Measurements from ENCODE around the gene DDN.

DDN gene

DNA sequence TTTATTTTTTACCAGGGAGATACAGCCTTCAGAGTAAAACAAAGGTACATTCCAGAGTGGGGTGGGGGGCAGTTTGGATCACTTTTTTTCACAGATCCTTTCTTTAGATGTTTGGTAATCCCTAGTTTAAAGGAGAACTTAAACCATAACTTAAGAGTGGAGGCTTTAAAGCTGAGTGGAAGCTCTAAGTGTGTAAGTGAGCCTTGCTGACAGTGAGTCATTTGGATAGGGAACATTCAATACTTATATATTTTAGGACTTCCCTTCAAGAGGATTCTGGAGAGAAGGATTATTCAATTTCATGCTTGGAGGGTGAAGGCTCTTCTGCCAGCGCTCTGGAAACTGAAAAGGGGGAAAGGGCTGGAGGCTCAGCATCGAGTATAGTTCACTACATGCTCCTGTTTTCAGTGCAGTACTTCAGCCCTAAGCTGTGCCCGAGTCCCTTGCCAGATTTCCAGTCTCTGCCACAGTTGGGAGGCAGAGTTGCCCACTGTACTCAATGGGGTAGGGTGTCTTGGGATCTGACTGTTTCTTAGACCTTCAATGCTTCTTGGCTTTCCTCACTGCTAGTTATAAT is 11.0 kb upstream of the DDN start:
- DNase-seq: no peak

DNA sequence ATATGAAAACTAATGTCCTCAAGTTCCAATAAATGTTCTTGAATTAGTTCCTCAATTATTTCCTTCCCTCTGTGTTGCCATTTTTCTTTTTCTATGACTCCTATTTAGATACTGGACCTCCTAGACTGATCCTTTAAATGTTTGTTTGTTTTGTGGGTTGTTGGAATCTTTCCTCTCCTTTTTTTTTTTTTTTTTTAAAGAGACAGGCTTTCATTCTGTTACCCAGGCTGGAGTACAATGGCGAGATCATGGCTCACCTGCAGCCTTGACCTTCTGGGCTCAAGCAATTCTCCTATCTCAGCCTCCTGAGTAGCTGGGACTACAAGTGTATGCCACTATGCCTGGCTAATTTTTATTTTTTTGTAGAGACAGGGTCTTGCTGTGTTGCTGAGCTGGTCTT is 9.8 kb upstream of the DDN start:
- DNase-seq: no peak

DNA sequence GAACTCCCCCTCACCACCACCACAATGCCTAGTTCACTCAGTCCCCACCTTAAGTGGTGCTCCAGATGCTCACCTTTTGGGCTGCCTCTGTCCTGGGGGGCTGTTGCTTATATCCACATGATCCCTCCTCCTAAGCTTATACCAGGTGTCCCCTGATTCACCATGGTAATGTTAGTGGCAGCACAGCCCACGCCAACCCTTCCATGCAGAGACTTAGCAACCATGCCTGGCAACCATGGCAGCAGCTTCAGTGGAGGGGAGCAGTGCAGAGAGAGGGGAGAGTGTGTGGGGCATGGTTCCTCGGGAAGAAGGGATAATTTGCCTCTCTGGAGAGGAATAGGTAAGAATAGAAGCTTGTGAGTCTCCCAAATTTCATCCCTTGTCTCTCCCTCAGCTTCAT is 1.2 kb upstream of the DDN start:
- DNase-seq: no peak

DNA sequence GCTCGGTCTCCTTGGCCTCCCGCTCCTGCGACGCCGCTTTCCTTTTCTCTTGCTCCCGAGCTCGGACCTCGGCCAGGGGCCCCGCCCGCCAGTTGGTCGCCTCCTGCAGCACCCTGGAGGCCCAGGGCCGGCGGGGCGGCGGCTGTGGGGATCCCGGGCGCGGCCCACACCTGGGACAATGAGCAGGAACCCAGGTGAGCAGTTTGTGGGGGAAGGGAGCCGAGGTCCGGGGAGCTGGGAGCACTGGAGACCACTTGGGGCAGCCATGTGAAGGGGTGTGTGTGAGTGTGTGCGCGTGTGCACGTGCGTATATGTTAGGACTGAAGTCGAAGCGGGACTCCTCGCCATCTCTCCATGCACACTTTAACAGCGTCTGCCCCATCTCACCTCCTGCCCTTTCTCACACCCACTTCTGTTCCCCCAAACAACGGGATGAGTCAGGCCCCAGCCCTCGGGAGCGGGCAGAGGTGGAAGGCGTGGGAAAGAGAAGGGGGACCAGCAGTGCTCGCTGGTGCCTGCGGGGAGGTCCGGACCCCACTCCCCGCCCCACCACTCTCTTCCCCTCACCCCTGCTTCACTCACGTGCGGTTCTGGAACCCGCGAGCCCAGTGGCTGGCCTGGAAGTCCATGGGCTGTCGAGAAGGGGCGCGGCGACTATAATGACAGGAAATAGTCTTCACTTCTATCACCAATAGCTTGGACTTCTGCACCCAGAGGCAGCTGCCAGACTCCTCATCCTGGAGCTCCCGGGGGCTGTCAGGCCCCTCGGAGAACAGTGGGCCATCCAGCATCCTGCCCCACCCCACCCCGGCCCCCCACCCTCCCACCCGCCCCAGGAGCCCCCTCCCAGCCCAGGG is 450 bp downstream of the DDN start:
- DNase-seq: no peak

DNA sequence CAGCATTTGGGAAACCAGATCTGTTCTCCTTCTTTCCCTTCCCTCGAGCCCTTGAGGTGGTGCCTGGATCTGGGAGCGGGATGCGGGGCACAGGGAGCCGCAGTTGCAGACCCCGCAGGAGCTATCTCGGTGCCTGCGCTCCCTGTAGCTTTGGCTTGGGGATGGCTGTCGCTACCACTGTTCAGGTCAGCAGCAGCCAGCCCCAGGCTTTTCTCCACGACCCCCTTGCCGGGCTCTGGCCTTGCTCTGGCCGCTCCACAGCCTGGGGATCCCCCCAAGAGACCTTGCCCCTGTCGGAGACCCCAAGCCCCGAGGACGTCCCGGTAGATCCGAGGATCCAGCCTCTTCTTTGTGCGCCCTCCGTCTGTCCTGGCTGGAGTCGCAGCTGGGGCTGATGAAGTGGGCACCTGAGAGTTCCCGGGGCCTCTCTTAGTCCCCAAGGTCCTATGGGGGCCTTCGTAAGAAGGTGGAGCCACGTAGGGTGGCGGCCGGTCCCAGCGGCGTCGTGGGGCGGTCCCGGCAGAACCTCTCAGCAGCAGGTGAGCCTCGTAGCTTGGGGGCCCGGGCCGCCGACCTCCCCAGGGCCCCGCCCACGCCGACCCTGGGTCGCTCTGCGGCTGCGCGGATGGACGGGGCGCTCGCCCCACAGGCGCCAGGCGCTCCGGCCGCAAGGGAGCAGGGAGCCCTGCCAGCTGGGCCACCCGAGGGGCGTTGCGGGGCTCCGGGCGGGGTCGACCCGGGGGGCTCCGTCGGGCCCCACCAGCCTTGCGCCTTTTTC is 1.3 kb downstream of the DDN start:
- DNase-seq: no peak

DNA sequence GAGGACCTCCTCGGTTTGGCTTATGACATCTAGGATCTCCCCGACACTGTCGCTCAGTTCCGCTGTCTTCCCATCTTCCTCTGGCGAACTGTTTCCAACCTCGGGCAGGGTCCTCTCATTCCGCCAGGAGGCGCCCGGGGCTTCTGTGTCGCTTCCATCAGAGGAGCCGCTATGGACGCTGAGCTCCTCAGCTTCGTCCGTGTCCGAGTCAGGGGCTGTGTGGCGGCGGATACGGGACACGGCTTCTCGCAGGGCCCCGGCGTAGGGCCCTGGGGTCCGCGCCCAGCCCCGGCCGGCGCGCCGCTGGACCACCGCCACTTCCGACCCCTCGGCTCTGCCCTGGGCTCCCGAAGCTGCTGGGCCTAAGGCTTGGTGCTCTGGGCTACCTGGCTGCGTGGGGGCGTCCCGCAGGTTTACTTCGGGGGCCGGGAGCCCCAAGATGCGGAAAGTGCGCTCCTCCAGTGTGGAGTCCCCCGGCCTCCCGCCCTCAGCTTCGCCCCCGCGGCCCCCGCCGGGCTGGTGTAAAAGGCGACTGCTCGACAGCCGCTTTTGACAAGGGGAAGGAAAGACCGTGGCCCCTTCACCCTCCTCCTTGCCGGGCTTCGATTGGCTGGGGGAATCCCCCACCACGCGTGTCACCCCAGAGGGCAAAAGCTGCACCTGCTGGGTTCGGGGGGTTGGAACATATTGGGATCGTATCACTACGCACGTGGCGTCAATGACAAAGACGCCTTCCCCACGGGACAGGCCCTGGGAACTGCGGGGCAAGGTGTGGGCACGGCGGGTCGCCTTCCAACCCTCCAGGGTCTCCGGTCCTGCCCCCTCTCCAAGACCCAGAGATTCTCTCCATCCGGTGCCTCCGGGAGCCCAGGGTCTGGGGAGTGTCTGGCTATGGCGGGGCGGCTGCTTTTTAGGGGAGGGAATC is 2.1 kb downstream of the DDN start:
- peak; percentile 51 to 57 for DNase-seq

DNA sequence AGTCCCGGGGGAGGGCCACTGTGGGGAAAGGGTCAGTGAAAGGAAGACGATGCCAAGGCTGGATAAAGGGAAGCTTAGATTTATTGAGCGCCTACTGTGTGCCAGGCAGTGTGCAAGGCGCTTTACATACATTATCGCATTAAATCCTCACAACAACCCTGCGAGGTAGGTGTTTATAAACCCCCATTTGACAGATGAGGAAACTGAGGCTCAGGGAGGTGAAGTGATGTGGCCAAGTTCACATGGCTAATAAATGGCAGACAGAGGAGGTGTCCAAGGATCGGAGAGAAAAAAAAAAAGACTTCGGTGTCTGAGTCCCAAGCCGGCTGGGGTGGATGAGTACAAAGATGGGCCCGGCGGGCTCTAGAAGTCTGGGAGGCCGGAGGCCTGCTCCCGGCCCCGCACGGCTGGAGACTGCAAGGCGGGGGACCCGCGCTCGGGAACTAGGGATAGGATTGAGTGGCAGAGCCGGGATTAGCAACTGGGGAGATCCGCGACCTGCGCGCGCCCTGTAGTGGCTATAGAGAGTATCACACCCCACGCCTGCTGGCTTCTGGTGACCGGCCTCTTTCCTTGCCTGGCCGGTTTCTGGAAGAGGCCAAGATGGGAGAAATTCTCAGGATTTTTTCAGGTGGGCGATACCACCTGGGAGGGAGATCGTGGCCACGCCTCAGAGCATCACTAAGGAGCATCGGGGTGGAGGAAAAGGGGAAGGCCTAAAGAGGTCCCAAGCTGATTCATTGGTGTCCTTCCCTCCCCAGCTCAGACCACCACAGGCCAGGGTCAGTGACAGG is 3.9 kb downstream of the DDN start:
- peak in 1 of 2 donors; percentile 21 for DNase-seq

DNA sequence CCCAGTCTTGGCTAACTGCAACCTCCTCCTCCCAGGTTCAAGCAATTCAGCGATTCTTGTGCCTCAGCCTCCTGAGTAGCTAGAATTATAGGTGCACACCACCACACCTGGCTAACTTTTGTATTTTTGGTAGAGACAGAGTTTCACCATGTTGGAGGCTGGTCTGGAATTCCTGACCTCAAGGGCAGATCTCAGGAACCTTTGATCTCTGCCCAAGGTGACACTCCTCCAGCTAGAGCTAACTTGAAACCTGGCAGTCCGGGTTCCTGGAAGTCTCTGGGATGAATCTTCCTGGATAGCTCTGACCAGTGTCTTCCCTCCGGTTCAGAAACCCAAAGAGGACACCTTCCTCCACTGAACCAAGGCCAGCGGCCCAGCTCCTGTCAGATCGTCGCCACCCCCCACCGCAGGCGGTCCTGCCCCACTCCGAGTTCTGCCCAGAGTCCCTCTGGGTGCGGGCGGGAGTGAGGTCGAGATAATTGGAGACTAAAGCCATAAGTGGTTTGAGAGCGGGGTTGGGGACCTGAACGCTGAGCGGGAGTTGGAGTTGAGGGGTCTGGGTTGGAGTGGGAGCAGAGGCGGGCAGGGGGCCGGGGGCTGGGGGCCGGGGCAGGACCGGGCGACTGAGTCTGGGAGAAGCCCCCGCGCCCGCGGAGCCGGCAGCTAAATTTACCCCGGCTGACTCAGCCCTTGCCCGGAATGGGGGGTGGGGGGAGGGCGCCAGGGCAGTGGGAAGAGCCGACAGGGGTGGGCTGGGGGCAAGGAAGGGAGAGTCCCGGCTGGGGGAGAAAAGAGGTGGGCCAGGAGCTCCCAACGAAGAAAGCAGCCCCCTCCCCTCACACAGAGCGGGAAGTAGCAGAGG is 4.7 kb downstream of the DDN start:
- no peak for DNase-seq

DNA sequence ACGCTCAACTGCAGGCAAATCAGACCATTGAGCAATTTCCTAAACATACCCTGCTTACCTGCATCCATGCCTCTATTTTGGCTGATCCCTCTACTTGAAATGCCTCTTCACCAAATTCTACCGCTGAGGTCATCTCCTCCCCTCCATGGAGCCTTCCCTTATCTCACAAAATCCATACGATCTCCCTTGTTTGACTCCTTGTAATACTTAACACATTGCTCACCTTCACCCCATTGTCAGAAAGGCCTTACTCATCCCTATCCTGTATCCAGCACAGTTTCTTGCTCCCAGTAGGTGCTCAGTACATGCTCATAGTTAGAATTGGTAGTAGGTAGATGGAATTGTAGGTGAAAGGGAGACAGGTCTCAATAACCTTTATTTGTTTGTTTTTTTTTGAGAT is 5.4 kb downstream of the DDN start:
- DNase-seq: no peak

DNA sequence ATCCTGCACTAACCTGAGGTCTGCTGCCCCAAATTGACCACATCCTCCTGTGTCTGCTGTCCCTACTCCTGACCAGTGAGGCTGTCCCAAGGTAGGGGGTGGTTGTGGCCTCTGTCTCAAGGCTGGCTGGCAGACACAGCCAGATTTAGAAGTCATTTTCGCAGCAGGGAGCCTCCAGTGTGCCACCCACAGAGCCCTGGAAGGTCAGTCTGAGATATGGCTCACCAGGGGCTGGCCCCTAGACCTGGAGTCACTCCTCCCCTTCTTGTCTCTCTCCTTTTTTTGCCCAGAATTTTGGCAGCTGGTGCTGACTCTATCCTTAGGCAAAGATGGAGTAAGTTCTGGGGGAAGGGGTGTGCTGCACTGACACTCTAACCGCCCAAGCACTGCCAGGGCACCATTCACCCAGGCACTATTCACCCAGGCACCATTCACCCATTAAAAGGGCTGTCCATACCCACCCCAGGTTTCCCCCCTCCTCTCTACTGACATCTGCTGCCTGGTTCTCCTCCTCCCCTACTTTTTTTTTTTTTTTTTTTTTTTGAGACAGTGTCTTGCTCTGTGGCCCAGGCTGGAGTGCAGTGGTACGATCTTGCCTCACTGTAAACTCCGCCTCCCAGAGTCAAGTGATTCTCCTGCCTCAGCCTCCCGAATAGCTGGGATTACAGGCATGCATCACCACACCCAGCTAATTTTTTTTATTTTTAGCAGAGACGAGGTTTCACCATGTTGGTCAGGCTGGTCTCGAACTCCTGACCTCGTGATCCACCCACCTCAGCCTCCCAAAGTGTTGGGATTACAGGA is 7.7 kb downstream of the DDN start:
- DNase-seq: no peak

DNA sequence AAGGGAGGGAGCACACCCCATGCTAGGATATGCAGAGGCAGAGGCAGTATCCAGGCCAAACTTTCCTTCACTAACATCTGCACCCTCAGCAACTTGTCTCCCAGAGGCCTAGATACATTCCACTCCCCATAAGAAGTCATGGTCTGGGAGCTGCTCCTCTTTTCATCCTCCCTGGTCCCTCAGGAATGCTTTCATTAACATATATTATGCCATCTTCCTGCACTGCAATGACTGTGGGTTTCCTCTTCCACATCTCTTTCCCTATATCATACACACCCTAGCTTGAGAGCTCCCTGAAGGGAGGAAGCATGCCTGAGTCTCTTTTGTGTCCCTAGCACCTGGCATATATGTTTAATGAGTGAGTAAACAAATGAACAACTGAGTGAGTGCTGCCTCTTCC is 8.6 kb downstream of the DDN start:
- DNase-seq: no peak

DNA sequence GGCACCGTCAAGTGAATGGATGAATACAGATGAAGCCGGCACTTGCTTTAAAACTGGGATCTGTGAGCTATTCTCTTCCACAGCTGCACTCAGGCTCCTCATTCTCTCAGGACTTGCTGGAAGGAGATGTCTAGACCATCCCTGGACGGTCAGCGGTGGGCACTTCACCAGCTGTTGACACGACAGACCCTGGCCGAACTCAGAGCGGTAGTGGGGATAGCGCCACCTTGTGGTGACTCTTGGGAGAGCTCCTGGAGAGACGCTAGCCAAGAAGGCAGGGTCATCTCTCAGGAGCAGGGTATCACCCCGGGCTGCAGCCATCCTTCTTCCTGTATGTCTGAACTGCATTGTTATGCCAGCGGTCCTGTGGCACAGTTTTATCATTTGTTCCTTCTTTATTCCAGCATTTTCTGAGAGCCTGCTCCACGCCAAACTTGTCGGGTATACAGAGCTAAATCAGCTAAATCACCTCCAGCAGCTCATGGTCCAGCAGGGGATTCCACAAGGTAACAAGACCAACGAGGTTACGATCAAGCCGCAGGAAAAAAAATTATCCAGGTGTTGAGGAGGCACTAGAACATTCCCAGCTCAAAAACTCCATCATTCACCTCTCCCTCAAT is 11.0 kb downstream of the DDN start:
- peak; percentile 27 to 48 for DNase-seq

DNA sequence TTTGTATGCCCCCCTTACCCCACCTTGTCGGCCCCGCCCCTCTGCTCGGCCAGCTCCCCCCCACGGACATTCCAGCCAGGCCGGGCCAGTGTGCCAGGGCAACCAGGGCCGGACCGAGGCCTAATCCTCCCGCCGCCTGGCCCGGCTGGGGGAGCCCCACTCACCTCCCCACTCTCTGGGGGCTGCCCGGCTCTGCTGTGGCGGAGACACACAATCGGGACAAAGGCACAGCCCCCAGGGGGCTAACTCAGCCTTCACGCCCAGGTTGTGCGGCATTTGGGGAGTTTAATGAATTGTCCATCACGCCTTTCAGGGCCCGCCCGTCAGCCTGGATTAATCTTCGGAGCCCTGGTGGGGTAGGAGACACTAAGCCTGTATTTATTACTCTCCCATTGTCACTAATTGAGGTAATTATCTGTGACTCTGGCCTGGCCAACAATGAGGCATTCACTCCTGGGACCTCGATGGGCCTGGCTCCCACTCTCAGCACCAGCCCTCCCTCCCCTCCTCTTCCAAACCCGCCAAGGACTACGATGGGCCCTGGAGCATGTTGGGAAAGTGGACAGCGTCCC is 12.4 kb downstream of the DDN start:
- DNase-seq: no peak

DNA sequence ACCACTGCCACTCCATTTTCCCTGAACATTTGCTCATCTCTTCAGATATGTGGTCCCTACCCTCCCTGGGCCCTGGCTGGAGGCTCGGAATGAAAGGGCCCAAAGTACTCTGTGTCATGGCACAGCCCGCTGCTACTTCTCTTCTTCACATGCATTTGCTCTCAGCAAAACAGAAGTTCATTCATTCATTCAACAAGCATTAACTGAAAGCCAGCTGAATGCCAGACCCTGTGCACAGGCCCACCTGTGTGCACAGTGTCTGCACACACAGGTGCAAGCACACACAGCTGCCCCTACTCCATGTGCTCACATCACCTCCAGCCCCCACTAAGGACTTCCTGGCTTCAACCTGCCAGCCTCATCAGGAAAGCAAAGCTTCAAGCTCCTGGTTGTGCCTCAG is 13.3 kb downstream of the DDN start:
- DNase-seq: no peak

DNA sequence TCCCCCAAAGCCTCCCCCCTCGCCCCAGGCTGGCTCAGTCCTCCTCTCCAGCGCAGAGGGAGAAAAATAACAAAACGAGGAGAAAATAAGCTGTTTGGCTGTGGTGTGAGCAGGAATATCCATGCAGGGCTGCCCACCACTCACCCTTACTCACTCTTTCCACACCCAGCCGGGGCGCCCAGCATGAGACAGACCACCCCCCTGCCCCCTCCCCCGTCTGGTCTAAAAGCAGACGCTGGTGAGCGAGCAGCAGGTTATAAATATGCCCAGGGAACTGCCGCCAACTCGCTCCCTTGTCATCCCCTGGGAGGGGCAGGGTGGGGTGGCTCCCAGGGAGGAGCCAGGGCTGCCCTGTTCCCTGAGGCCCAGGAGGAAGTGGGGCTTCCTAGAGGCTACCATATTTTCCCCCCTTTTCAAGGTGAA is 13.7 kb downstream of the DDN start:
- DNase-seq: no peak

DNA sequence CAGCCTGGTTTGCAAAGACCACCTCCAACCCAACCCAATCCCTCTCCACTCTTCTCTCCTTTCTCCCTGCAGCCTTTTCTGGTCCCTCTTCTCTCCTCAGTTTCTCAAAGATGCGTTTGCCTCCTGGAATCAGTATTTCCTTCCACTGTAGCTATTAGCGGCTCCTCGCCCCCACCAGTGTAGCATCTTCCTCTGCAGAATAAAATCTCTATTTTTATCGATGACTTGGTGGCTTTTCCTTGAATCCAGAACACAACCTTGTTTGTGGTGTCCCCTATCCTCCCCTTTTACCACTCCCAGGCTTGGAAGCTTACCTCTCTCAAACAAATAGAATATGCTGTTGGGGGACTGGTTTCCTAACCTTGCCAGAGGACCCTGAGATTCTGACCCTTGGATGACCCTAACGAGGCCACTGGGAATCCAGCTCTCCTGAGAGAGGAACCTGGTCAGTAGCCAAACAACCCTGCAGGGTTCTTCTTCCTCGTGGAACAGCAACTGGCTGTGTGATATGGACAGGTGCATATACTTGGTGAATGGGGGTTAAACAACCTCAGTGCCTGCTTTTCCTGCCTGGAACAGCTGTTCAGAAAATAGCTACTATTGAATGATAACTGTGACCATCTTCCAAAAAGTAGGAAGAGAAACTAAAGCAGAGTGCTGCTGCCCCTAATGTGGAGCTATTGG is 16.6 kb downstream of the DDN start:
- no peak for DNase-seq

DNA sequence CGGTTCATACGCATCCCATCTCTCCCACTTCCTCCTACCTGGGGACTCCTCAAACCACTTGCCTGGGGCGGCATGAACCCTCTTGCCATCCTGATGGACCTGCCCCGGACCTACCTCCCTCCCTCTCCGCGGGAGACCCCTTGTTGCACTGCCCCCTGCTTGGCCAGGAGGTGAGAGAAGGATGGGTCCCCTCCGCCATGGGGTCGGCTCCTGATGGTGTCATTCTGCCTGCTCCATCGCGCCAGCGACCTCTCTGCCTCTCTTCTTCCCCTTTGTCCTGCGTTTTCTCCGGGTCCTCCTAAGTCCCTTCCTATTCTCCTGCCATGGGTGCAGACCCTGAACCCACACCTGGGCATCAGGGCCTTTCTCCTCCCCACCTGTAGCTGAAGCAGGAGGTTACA is 17.4 kb downstream of the DDN start:
- DNase-seq: no peak

DNA sequence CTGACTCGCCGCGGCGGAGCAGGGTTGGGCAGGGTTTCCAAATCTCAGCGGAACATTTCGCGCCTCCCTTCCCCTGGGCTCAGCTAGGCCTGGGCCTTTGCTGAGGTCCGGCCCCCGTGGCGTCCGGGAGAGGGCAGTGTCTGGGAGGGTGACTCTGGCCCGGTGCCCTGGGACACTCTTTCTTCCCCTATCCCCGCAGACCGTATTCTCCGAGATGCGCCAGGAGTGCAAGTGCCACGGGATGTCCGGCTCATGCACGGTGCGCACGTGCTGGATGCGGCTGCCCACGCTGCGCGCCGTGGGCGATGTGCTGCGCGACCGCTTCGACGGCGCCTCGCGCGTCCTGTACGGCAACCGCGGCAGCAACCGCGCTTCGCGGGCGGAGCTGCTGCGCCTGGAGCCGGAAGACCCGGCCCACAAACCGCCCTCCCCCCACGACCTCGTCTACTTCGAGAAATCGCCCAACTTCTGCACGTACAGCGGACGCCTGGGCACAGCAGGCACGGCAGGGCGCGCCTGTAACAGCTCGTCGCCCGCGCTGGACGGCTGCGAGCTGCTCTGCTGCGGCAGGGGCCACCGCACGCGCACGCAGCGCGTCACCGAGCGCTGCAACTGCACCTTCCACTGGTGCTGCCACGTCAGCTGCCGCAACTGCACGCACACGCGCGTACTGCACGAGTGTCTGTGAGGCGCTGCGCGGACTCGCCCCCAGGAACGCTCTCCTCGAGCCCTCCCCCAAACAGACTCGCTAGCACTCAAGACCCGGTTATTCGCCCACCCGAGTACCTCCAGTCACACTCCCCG is 18.0 kb downstream of the DDN start:
- DNase-seq: no peak

Measured in bone marrow (tissue), 2 donors.